Smooth muscle cell (in vitro differentiated cells): ENCODE measurements around the gene LGALS1. TPM values are rescaled to one million over a fixed set of nuclear protein-coding genes. Genes with fewer than 3 reads are reported as not detected.
A peak's percentile ranks its signal among the peaks of the same experiment; 100 is the strongest.

Experiments
- DNase-seq: peaks from one replicate; lab custom pipeline; 2025; ENCODE audit not compliant: unreplicated experiment; lab: John Stamatoyannopoulos, UW
- H2AFZ ChIP-seq: fragments of 200-600 bp; sonication (generic); 2 replicates; pipeline ENCODE4 v1.6.0; 2016; ENCODE audit warnings: antibody characterized with exemption, low read depth, mild to moderate bottlenecking
- H3F3A ChIP-seq: fragments of 200-600 bp; sonication (generic); 2 replicates; pipeline ENCODE4 v1.6.0; 2017; ENCODE audit warnings: antibody characterized with exemption, low read depth
- H3K27ac ChIP-seq: fragments of 200-600 bp; sonication (generic); 2 replicates; pipeline ENCODE4 v1.5.1; 2016; ENCODE audit warnings: low read depth, mild to moderate bottlenecking
- H3K27me3 ChIP-seq: fragments of 200-600 bp; sonication (generic); 2 replicates; pipeline ENCODE4 v1.6.1; 2016; ENCODE audit warnings: low read depth, mild to moderate bottlenecking
- H3K36me3 ChIP-seq: fragments of 200-600 bp; sonication (generic); 2 replicates; pipeline ENCODE4 v1.5.1; 2016; ENCODE audit warnings: low read depth
- H3K4me1 ChIP-seq: fragments of 200-600 bp; sonication (generic); 2 replicates; pipeline ENCODE4 v1.5.1; 2016; ENCODE audit warnings: low read depth
- H3K4me2 ChIP-seq: fragments of 200-600 bp; sonication (generic); 2 replicates; pipeline ENCODE4 v1.6.0; 2016; ENCODE audit warnings: mild to moderate bottlenecking
- H3K4me3 ChIP-seq: fragments of 200-600 bp; sonication (generic); 2 replicates; pipeline ENCODE4 v1.5.1; 2016; ENCODE audit warnings: mild to moderate bottlenecking
- H3K79me2 ChIP-seq: fragments of 200-600 bp; sonication (generic); 2 replicates; pipeline ENCODE4 v1.6.0; 2016; ENCODE audit warnings: low read depth, mild to moderate bottlenecking
- H3K9ac ChIP-seq: fragments of 200-600 bp; sonication (generic); 2 replicates; pipeline ENCODE4 v1.6.0; 2016; ENCODE audit warnings: low read depth
- H3K9me3 ChIP-seq: fragments of 200-600 bp; sonication (generic); replicated peaks from 2 replicates; pipeline ENCODE4 v1.5.1; 2016; ENCODE audit warnings: low read depth
- H4K20me1 ChIP-seq: fragments of 200-600 bp; sonication (generic); 2 replicates; pipeline ENCODE4 v1.6.0; 2016; ENCODE audit warnings: low read depth
- WGBS: methylation state at CpG from one replicate; pipeline ENCODE4 v1.1.7; 2016; ENCODE audit warnings: low lambda C conversion rate; 5-methylcytosine and 5-hydroxymethylcytosine counted together
- polyA plus RNA-seq: library from polyadenylated mRNA; unstranded; fragments of >200 nt; fragmentation: Nextera tagmentation; extraction: Ambion mirVana; gene quantifications from 2 replicates; pipeline ENCODE4 v1.2.1, GENCODE V29; 2016
- total RNA-seq: library from RNA; depleted of rRNA; stranded (reverse); fragments of >200 nt; gene quantifications from 2 replicates; pipeline ENCODE4 v1.2.3, GENCODE V29; 2014
- TF ChIP-seq, protein P1 (sequence below): fragments of 200-600 bp; sonication (generic); IDR thresholded peaks from 2 replicates; pipeline ENCODE4 v1.5.1; 2017; ENCODE audit warnings: borderline replicate concordance, mild to moderate bottlenecking, antibody characterized with exemption; ENCODE audit not compliant: insufficient read depth, poor library complexity, severe bottlenecking

LGALS1 gene
- total and polyA plus RNA-seq, 2 experiments from 2014 or later: 5,079 to 5,332 TPM

GRCh38 chr22:37678372-37678771, 2.9 kb downstream of the LGALS1 start:
- Histone ChIP-seq H4K20me1 (peaks cover 43% of the 10 kb centered on the region), H3K4me1 (peaks cover 3% of the 10 kb centered on the region), H3K79me2 (peaks cover 23% of the 10 kb centered on the region), H2AFZ (no peak overlapping the region), H3K4me2 (peak overlapping the region; percentile 97), H3K9me3 (no peaks in the 10 kb centered on the region), H3K4me3 (no peak overlapping the region), H3K27ac (peak overlapping the region; percentile 92), H3F3A (peaks cover 45% of the 10 kb centered on the region), H3K36me3 (no peaks in the 10 kb centered on the region), H3K9ac (no peak overlapping the region), H3K27me3 (no peaks in the 10 kb centered on the region)
- DNase-seq: no peak
- WGBS: 84% methylated on average over 18 of the region's 18 CpGs
- TF ChIP-seq, protein P1, sequence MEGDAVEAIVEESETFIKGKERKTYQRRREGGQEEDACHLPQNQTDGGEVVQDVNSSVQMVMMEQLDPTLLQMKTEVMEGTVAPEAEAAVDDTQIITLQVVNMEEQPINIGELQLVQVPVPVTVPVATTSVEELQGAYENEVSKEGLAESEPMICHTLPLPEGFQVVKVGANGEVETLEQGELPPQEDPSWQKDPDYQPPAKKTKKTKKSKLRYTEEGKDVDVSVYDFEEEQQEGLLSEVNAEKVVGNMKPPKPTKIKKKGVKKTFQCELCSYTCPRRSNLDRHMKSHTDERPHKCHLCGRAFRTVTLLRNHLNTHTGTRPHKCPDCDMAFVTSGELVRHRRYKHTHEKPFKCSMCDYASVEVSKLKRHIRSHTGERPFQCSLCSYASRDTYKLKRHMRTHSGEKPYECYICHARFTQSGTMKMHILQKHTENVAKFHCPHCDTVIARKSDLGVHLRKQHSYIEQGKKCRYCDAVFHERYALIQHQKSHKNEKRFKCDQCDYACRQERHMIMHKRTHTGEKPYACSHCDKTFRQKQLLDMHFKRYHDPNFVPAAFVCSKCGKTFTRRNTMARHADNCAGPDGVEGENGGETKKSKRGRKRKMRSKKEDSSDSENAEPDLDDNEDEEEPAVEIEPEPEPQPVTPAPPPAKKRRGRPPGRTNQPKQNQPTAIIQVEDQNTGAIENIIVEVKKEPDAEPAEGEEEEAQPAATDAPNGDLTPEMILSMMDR: no peak

- H3K36me3 ChIP-seq: no peaks in the 10 kb centered on the region
- H3K4me1 ChIP-seq: peaks cover 3% of the 10 kb centered on the region
- no peaks in the 10 kb centered on the region for H3K27me3 ChIP-seq
- TF ChIP-seq, protein P1: no peak
- peaks cover 45% of the 10 kb centered on the region for H3F3A ChIP-seq
- no peak overlapping the region for H3K4me2 ChIP-seq
- H3K4me3 ChIP-seq: no peak overlapping the region
- no peak overlapping the region for H2AFZ ChIP-seq
- WGBS: 92% methylated on average over 8 of the region's 8 CpGs
- no peak overlapping the region for H3K27ac ChIP-seq
- no peak overlapping the region for H3K9ac ChIP-seq
- no peaks in the 10 kb centered on the region for H3K9me3 ChIP-seq
- H4K20me1 ChIP-seq: peaks cover 43% of the 10 kb centered on the region
- no peak for DNase-seq
- peaks cover 23% of the 10 kb centered on the region for H3K79me2 ChIP-seq
Observed at GRCh38 chr22:37679670-37680069, 4.2 kb downstream of the LGALS1 start.

GRCh38 chr22:37680191-37680851, 4.9 kb downstream of the LGALS1 start:
- Histone ChIP-seq H3K4me2 (no peak overlapping the region), H2AFZ (no peak overlapping the region), H3K9ac (no peak overlapping the region), H3K79me2 (peaks cover 23% of the 10 kb centered on the region), H3K27me3 (no peaks in the 10 kb centered on the region), H3K4me3 (no peak overlapping the region), H3K4me1 (peaks cover 3% of the 10 kb centered on the region), H3F3A (peaks cover 48% of the 10 kb centered on the region), H3K36me3 (no peaks in the 10 kb centered on the region), H3K27ac (peak overlapping the region; percentile 26), H4K20me1 (peaks cover 43% of the 10 kb centered on the region), H3K9me3 (no peaks in the 10 kb centered on the region)
- DNase-seq: no peak
- WGBS: 88% methylated on average over 7 of the region's 7 CpGs
- TF ChIP-seq, protein P1: no peak

DNA sequence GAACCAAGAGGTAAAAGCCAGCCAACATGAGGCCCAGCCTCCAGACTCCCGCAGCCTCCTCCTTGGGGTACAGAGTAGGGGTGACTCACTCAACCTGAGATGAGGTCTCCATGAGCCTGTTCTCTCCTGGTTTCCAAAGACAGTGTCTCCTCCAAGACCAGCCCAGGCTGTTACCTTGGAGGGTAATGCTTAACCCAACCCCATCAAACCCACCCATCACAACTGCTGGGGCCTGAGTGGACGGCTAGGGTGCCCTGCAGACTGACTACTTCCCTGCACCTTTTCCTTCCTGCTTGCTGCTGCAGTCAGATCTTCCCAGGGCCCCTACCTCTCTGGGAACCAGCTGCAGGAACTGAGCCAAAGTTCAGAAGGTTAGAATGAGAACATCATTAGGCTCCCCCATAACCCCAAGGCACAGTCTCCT, 5.6 kb downstream of the LGALS1 start:
- DNase-seq: no peak
- Histone ChIP-seq H4K20me1 (peaks cover 43% of the 10 kb centered on the region), H3K27ac (peak overlapping the region; percentile 26), H2AFZ (no peak overlapping the region), H3K4me3 (no peak overlapping the region), H3K9ac (no peak overlapping the region), H3F3A (peaks cover 45% of the 10 kb centered on the region), H3K4me1 (peaks cover 6% of the 10 kb centered on the region), H3K27me3 (no peaks in the 10 kb centered on the region), H3K9me3 (no peaks in the 10 kb centered on the region), H3K4me2 (no peak overlapping the region), H3K36me3 (no peaks in the 10 kb centered on the region), H3K79me2 (peaks cover 18% of the 10 kb centered on the region)
- TF ChIP-seq, protein P1: no peak
- WGBS: 70% methylated on average over 2 of the region's 2 CpGs
